GM23338 (cell line): Measurements from ENCODE around the gene CAMKK2. TPM values are rescaled to one million over a fixed set of nuclear protein-coding genes. Genes with fewer than 3 reads are reported as not detected.

Source experiments
- ATAC-seq: fragments of 200-7000 bp; cut with Tn5 transposase; 3 replicates; pipeline ENCODE4 v1.9.1; 2020
- DNase-seq: peaks from one replicate; pipeline ENCODE4 v3.0.0-alpha.2; 2015; ENCODE audit warnings: low spot score
- H2AFZ ChIP-seq: fragments of 200-600 bp; sonication (generic); 2 replicates; pipeline ENCODE4 v1.8.0; 2016; ENCODE audit warnings: antibody characterized with exemption, mild to moderate bottlenecking, moderate library complexity
- H3F3A ChIP-seq: fragments of 200-600 bp; sonication (generic); replicated peaks from 2 replicates; pipeline ENCODE4 v1.8.0; 2017; ENCODE audit warnings: antibody characterized with exemption, mixed run types, low read depth
- H3K27ac ChIP-seq: fragments of 200-600 bp; sonication (generic); 2 replicates; pipeline ENCODE4 v1.6.1; 2016; ENCODE audit warnings: low read depth
- H3K27me3 ChIP-seq: fragments of 200-600 bp; sonication (generic); 2 replicates; pipeline ENCODE4 v1.8.0; 2016; ENCODE audit warnings: mild to moderate bottlenecking, mixed run types, moderate library complexity; ENCODE audit not compliant: insufficient read depth
- H3K36me3 ChIP-seq: fragments of 200-600 bp; sonication (generic); 2 replicates; pipeline ENCODE4 v1.8.0; 2016; ENCODE audit warnings: mild to moderate bottlenecking; ENCODE audit not compliant: insufficient read depth
- H3K4me1 ChIP-seq: fragments of 200-600 bp; sonication (generic); 2 replicates; pipeline ENCODE4 v1.8.0; 2016; ENCODE audit warnings: mild to moderate bottlenecking, moderate library complexity; ENCODE audit not compliant: insufficient read depth
- H3K4me2 ChIP-seq: fragments of 200-600 bp; sonication (generic); 2 replicates; pipeline ENCODE4 v1.7.1; 2017; ENCODE audit warnings: mixed run types
- H3K4me3 ChIP-seq: fragments of 200-600 bp; sonication (generic); 2 replicates; pipeline ENCODE4 v1.6.1; 2016; ENCODE audit warnings: mixed run types
- H3K79me2 ChIP-seq: fragments of 200-600 bp; sonication (generic); replicated peaks from 2 replicates; pipeline ENCODE4 v1.8.0; 2017; ENCODE audit warnings: mild to moderate bottlenecking; ENCODE audit not compliant: insufficient read depth
- H3K9me2 ChIP-seq: fragments of 200-600 bp; sonication (generic); 2 replicates; pipeline ENCODE4 v1.8.0; 2017; ENCODE audit not compliant: insufficient read depth
- H4K20me1 ChIP-seq: fragments of 200-600 bp; sonication (generic); replicated peaks from 2 replicates; pipeline ENCODE4 v1.8.0; 2017; ENCODE audit warnings: mild to moderate bottlenecking; ENCODE audit not compliant: insufficient read depth
- H3K27ac Mint-ChIP-seq: 2 replicates; pipeline ENCODE4 v1.8.0; 2020; ENCODE audit warnings: inconsistent platforms, mild to moderate bottlenecking, moderate library complexity, mixed read lengths
- H3K27me3 Mint-ChIP-seq: 3 replicates; pipeline ENCODE4 v1.8.0; 2022; ENCODE audit warnings: low read depth, mild to moderate bottlenecking, moderate library complexity, mixed read lengths, inconsistent platforms; ENCODE audit not compliant: insufficient read depth, poor library complexity
- H3K36me3 Mint-ChIP-seq: 3 replicates; pipeline ENCODE4 v1.8.0; 2021; ENCODE audit warnings: low read depth, mild to moderate bottlenecking, inconsistent platforms, moderate library complexity, mixed read lengths
- H3K4me1 Mint-ChIP-seq: 3 replicates; pipeline ENCODE4 v1.8.0; 2020; ENCODE audit warnings: mild to moderate bottlenecking, inconsistent platforms, mixed read lengths
- H3K4me3 Mint-ChIP-seq: 3 replicates; pipeline ENCODE4 v1.8.0; 2021; ENCODE audit warnings: moderate library complexity, mild to moderate bottlenecking, inconsistent platforms, mixed read lengths
- H3K9me3 Mint-ChIP-seq: 3 replicates; pipeline ENCODE4 v1.8.0; 2020; ENCODE audit warnings: moderate library complexity, mild to moderate bottlenecking, inconsistent platforms, mixed read lengths
- CREB1 ChIP-seq: fragments of 250-450 bp; sonication (Bioruptor Pico); IDR thresholded peaks from 2 replicates; pipeline ENCODE4 v1.5.0; 2020; ENCODE audit warnings: low read depth, mild to moderate bottlenecking, moderate library complexity
- CTCF ChIP-seq, 2 experiments: fragments of 200-600 bp in 1 of 2; sonication (generic) in 1 of 2; conservative IDR thresholded peaks; 2 replicates each; pipeline versions ENCODE4 v1.5.1 to v1.6.1; 2016 to 2017; ENCODE audit warnings: antibody characterized with exemption in 2 of 2, low read depth in 2 of 2, mild to moderate bottlenecking in 2 of 2, moderate library complexity in 1 of 2
- ETS1 ChIP-seq: IDR thresholded peaks from 2 replicates; pipeline ENCODE4 v1.6.1; 2016; ENCODE audit warnings: antibody characterized with exemption
- EZH2 ChIP-seq: fragments of 200-600 bp; sonication (generic); IDR thresholded peaks from one replicate; pipeline ENCODE4 v1.8.0; 2017; ENCODE audit warnings: antibody characterized with exemption, mild to moderate bottlenecking, low read depth; ENCODE audit not compliant: unreplicated experiment
- EZH2phosphoT487 ChIP-seq: fragments of 200-600 bp; sonication (generic); IDR thresholded peaks from one replicate; pipeline ENCODE4 v1.8.1; 2018; ENCODE audit warnings: antibody characterized with exemption; ENCODE audit not compliant: unreplicated experiment
- JUNB ChIP-seq: IDR thresholded peaks from one replicate; pipeline ENCODE4 v1.6.1; 2016; ENCODE audit warnings: antibody characterized with exemption; ENCODE audit not compliant: unreplicated experiment
- NANOG ChIP-seq: IDR thresholded peaks from 2 replicates; pipeline ENCODE4 v1.6.1; 2016; ENCODE audit warnings: antibody characterized with exemption, borderline replicate concordance
- POLR2AphosphoS5 ChIP-seq: IDR thresholded peaks from 2 replicates; pipeline ENCODE4 v1.6.1; 2016; ENCODE audit warnings: antibody characterized with exemption, low read depth
- REST ChIP-seq: IDR thresholded peaks from one replicate; pipeline ENCODE4 v1.6.1; 2018; ENCODE audit warnings: antibody characterized with exemption; ENCODE audit not compliant: unreplicated experiment
- STAT1 ChIP-seq: IDR thresholded peaks from one replicate; pipeline ENCODE4 v1.6.1; 2016; ENCODE audit warnings: antibody characterized with exemption; ENCODE audit not compliant: unreplicated experiment
- ZNF114 ChIP-seq: fragments of 250-450 bp; sonication (Bioruptor Pico); IDR thresholded peaks from 2 replicates; pipeline ENCODE4 v1.5.0; 2020; ENCODE audit warnings: mild to moderate bottlenecking, moderate library complexity
- ZNF331 ChIP-seq: fragments of 250-450 bp; sonication (Bioruptor Pico); IDR thresholded peaks from 2 replicates; pipeline ENCODE4 v1.5.0; 2020; ENCODE audit warnings: low read depth, mild to moderate bottlenecking, moderate library complexity
- ZNF462 ChIP-seq: fragments of 250-450 bp; sonication (Bioruptor Pico); IDR thresholded peaks from 2 replicates; pipeline ENCODE4 v1.5.0; 2020; ENCODE audit warnings: mild to moderate bottlenecking, moderate library complexity
- polyA plus RNA-seq: library from polyadenylated mRNA; unstranded; fragments of >200 nt; fragmentation: Nextera tagmentation; extraction: Ambion mirVana; gene quantifications from 2 replicates; pipeline ENCODE4 v1.2.1, GENCODE V29; 2016
- total RNA-seq: library from RNA; depleted of rRNA; stranded (reverse); fragments of >200 nt; shearing (Covaris generic); gene quantifications from 2 replicates; pipeline ENCODE4 v1.2.3, GENCODE V29; 2014

CAMKK2 gene
- total and polyA plus RNA-seq, 2 experiments from 2014 or later = 10.3 to 26.4 TPM

- Histone ChIP-seq H3K4me2 (no peak overlapping the region), H3K79me2 (no peaks in the 10 kb centered on the region), H3K4me3 (no peak overlapping the region), H3K27me3 (no peaks in the 10 kb centered on the region), H4K20me1 (peaks cover 3% of the 10 kb centered on the region), H3K4me1 (no peaks in the 10 kb centered on the region), H3F3A (no peaks in the 10 kb centered on the region), H3K27ac (no peak overlapping the region), H3K9me2 (no peaks in the 10 kb centered on the region), H3K36me3 (peaks cover 47% of the 10 kb centered on the region), H2AFZ (no peak overlapping the region)
- H3K27me3 Mint-ChIP-seq = no peaks in the 10 kb centered on the region
- ATAC-seq = no peak
- no peaks in the 10 kb centered on the region; the same call in 2 of the 3 replicates for H3K9me3 Mint-ChIP-seq
- TF ChIP-seq ZNF114 (CRISPR knock-in tag) (no peak), EZH2 (no peak), POLR2AphosphoS5 (no peak), ZNF331 (CRISPR knock-in tag) (no peak), ZNF462 (CRISPR knock-in tag) (no peak), EZH2phosphoT487 (no peak), STAT1 (no peak), ETS1 (no peak), JUNB (no peak), REST (no peak), CREB1 (no peak), NANOG (no peak), CTCF (conservative IDR thresholded peaks at IDR 0.05; ENCODE audit: low read depth in 2 of 2) (no peak)
- H3K27ac Mint-ChIP-seq = no peak overlapping the region
- H3K4me1 Mint-ChIP-seq = no peaks in the 10 kb centered on the region
- no peak overlapping the region for H3K4me3 Mint-ChIP-seq
- H3K36me3 Mint-ChIP-seq = peaks cover 71% of the 10 kb centered on the region
- DNase-seq = no peak
These were observed 30.6 kb upstream of the CAMKK2 start for GRCh38 chr12:121326996-121327674.
